HG03103 (cell line): ENCODE results near the gene TAS2R9.
"Not testable (repeated sequence)": the region's sequence is repeated elsewhere in the genome, so short reads cannot be mapped to it uniquely, and the experiment has no call there.

Experiments used
- ATAC-seq: cut with Tn5 transposase; IDR thresholded peaks from one replicate; pipeline ENCODE4 v1.9.1; 2021; ENCODE audit warnings: low read depth; ENCODE audit not compliant: unreplicated experiment

The TAS2R9 gene

GRCh38 chr12:10810068-10810467 lies at the start of gene TAS2R9:
TSS of gene TAS2R9 (minus strand) at chr12:10810168. CDS start at chr12:10810075, 93 bp downstream.
- ATAC-seq: no peak

GRCh38 chr12:10855807-10856206 lies 45.8 kb upstream of the TAS2R9 start:
- ATAC-seq: no peak

- ATAC-seq: no peak
Measured at GRCh38 chr12:10853776-10854175, 43.8 kb upstream of the TAS2R9 start.

- ATAC-seq: no peak
Measured at GRCh38 chr12:10851243-10851858, 41.4 kb upstream of the TAS2R9 start.

- no peak for ATAC-seq
Measured at GRCh38 chr12:10849425-10849878, 39.5 kb upstream of the TAS2R9 start, which contains the start of gene PRR4. TSS of gene PRR4 (minus strand) at chr12:10849475. CDS start at chr12:10849437, 38 bp downstream.

- ATAC-seq: no peak
Measured at GRCh38 chr12:10847744-10848143, 37.8 kb upstream of the TAS2R9 start.

- no peak for ATAC-seq
Measured at GRCh38 chr12:10842862-10843261, 32.9 kb upstream of the TAS2R9 start.

- ATAC-seq: no peak
Measured at GRCh38 chr12:10838461-10838860, 28.5 kb upstream of the TAS2R9 start.

GRCh38 chr12:10829994-10830393 lies 20.0 kb upstream of the TAS2R9 start:
- ATAC-seq: no peak

- ATAC-seq: no peak
Measured at GRCh38 chr12:10826258-10826657, 16.3 kb upstream of the TAS2R9 start, which contains the start of gene TAS2R10. TSS of gene TAS2R10 (minus strand) at chr12:10826358. CDS start at chr12:10826269, 89 bp downstream.

- ATAC-seq: no peak
Measured at GRCh38 chr12:10824957-10825356, 15.0 kb upstream of the TAS2R9 start.

GRCh38 chr12:10811883-10812536 lies 2.0 kb upstream of the TAS2R9 start:
- ATAC-seq: no peak

- no peak for ATAC-seq
Measured at GRCh38 chr12:10807186-10807585, 2.8 kb downstream of the TAS2R9 start, which contains the start of gene TAS2R8. TSS of gene TAS2R8 (minus strand) at chr12:10807286. CDS start at chr12:10806980, 306 bp downstream.

GRCh38 chr12:10802587-10802986 lies 7.4 kb downstream of the TAS2R9 start, which contains the start of gene TAS2R7:
TSS of gene TAS2R7 (minus strand) at chr12:10802627. CDS start at chr12:10802570, 57 bp downstream.
- ATAC-seq: no peak

GRCh38 chr12:10801741-10802140 lies 8.2 kb downstream of the TAS2R9 start:
- no peak for ATAC-seq

- ATAC-seq: no peak
Measured at GRCh38 chr12:10794222-10794621, 15.7 kb downstream of the TAS2R9 start.

- not testable (repeated sequence) for ATAC-seq
Measured at GRCh38 chr12:10791769-10792168, 18.2 kb downstream of the TAS2R9 start.

GRCh38 chr12:10783252-10783651 lies 26.7 kb downstream of the TAS2R9 start:
- ATAC-seq: no peak

GRCh38 chr12:10779103-10779502 lies 30.9 kb downstream of the TAS2R9 start:
- ATAC-seq: no peak

- ATAC-seq: no peak
Measured at GRCh38 chr12:10771132-10771733, 38.7 kb downstream of the TAS2R9 start.

GRCh38 chr12:10759657-10760056 lies 50.3 kb downstream of the TAS2R9 start:
- no peak for ATAC-seq
